GM18499 (cell line): ENCODE measurements around the gene NRSN1.

Experiments used
- ATAC-seq: cut with Tn5 transposase; IDR thresholded peaks from one replicate; pipeline ENCODE4 v1.9.1; 2021; ENCODE audit warnings: moderate number of reproducible peaks; ENCODE audit not compliant: insufficient read depth, unreplicated experiment

NRSN1 gene, protein sequence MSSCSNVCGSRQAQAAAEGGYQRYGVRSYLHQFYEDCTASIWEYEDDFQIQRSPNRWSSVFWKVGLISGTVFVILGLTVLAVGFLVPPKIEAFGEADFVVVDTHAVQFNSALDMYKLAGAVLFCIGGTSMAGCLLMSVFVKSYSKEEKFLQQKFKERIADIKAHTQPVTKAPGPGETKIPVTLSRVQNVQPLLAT

DNA sequence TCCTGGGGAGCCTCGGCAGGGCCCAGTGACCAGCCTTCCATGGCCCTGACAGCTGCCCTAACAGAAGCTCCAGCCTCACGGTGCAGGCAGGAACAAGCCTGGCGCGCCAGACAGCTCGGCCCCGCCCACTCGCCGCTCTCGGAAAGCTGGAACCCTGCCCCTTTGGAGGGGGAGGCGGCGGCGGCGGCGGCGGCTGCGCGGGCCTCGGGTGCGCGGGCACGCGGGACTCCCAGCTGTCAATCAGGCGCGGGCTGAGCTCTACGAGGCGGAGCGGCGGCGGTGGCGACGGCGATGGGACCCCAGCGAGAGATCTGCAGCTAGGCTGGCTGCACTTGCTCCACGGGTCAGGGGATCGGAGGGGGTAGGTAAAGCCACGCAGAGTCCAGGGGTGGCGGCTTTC is at the start of gene NRSN1:
Gene NRSN1 (plus strand): TSS at position 236 of the 400 bp plus-strand sequence. CDS start 8,113 bp downstream, outside the sequence.
- ATAC-seq, result no peak

DNA sequence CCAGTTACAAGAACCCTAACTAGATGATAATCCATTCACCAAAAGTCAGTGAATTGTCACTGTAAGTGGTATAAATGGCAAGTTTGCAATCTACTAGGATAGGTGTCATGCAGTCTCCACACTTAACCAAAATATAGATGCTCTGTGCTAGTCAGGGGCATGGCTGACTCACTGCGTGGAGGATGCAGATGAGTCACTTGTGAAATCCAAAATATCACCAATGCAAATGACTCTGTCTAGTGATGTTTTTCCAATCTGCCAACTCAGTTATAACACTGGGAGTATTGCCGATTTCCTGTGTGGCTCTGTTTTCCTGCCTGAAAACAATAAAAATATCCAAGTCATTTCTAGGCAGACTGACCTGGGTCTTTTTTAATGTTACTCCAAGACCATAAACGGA is 47.8 kb upstream of the NRSN1 start:
- ATAC-seq, result no peak

DNA sequence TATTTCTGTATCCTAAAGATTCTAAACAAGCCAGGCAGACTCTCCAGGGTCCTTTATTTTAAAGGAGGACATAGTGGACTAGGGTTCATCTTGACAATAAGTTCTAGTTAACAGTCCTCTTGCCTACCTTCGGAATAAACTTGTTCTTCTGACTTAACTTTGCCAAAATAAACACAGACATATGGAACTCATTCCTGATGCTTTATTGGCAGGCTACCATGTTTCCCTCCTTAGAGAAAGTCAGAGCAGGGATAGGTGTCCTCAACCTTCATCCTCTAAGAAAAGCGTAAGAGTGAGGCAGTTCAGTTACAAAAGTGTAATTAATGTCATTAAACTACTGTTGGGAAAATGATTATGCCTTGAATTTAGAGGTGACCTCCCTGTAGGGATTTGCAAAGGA is 46.9 kb upstream of the NRSN1 start:
- no peak for ATAC-seq

DNA sequence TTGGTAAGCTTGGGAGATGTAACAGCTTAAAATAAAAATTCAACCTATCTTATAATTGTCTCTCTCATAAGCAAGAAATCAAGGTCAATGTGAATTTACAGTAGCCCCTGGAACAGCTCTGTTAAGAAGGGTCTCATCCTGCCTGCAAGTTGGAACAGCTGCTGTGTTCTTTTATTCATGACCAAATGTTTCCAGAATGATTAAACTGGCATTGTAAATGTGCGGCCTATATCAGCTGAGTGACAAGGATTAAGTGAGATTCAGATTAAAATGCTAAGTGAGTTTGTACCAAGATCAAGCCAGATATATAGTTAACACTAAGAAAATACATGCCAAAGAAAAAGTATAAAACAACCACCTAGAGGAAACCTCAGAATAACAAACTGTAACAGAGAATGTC is 45.3 kb upstream of the NRSN1 start:
- ATAC-seq, result no peak

DNA sequence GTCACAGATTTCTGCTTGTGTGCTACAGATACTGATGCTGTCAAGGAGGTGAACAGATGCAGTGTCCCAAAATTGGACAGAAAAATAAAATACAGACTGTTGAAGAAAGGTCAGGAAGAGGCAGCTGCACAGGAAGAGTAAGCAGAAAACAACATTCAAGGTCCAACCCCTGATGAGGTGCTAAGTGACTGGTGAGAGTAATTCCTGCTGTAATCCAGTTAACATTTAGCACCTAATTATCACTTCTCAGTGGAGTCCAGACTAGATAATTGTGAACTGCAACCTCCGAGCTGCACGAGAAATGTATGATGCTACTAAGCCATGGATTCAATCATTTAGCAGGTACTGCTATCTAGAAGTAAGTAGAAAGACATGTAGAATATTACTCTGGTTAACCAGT is 36.3 kb upstream of the NRSN1 start:
- ATAC-seq, result no peak

DNA sequence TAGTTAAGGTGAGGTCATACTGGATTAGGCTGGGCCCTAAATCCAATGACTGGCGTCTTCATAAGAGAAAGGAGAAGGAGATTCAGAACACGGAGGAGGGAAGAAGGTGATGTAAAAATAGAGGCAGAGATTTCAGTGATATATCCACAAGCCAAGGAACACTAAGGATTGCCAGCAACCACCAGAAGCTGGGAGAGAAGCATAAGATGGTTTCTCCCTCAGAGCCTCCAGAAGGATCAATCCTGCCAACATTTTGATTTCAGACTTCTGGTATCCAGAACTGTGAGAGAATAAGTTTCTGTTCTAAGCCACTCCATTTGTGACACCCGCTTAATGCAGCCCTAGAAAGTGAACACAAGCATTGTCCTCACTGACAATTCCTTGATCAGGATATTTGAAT is 33.6 kb upstream of the NRSN1 start:
- ATAC-seq, result no peak

DNA sequence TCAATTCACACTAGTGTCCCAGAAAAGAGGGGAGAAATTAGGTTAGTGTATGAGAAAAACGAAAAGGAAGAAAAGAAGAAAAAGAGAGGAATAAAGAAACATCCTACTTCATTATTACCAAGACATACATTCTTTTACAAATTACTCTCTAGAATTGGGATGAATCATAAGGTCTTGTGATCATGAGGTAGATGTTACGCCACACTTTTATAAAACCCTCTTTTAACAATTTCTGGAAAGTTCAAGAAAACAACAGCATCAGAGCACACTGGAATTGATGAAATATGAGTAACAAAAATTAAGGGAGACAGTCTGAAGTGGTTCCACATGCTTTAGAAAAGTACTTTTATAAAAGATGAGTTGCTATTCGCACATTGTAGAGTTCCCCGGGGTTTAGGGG is 32.6 kb upstream of the NRSN1 start:
- no peak for ATAC-seq

DNA sequence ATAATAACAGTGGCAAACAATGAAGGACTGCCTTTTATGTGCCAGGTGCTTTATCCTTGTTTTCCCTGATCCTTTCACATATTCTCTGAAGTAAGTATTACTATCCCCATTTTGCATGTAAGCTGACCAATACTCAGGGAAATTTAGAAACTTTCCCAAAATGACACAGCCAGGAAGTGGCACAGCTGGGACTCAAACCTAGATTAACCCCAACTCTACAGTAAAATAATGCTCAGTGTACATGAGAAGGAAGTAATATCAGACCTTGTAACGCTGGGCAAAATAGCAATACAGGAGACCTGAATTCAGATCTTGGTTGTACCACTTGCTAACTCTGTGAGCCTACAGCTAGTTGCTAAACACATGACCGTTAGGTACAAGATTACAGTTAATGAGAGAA is 26.8 kb upstream of the NRSN1 start:
- ATAC-seq, result no peak

DNA sequence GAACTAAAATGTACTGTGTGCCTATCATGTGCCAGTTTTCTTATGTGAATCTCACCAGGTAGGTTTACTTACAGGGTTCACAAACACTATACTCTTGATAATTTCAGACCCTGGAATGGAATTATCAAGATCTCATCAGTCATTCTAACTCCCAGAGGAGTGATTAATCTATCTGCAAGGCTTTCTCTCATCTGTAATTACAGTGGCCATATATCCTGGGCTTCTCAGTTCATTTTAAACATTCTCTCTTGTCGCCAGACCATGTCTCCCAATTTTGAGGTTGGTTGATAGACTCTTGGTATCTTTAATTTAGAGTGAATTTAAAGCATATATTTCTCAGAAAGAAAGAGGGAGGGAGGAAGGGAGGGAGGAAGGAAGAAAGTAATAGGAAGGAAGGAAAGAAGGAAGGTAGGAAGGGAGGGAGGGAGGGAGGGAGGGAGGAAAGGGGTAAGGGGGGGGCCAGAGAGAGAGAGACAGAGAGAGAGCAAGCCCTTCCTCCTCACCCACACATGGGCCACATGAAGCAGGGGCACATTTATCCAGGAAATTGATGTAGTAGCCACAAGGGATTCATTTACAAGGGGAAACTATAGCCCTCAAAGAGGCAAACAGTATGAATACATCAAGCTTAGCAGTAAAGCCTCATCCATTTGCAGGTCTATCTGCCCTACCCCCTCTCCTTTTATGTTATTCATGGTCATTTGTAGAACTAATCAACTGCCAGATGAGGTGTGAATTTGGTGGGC is 25.8 kb upstream of the NRSN1 start:
- no peak for ATAC-seq

DNA sequence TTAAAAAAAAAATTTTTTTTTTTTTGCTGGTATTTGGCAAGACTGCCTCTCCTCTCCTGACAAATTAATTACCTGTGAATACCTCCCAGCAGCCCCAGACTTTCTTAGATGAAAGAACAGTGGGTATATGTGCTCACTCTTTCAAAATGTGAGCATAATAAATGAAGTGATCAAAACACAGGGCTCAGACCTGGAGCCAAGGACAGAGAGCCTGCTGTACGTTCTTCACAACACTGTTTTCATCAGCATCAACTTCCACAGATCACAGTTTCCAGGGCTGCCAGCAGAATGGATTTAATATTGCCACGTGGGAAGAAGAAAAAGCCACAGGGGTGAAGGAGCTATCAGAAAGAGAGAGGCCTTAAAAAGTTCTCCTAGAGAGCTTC is 25.3 kb upstream of the NRSN1 start:
- ATAC-seq, result no peak

DNA sequence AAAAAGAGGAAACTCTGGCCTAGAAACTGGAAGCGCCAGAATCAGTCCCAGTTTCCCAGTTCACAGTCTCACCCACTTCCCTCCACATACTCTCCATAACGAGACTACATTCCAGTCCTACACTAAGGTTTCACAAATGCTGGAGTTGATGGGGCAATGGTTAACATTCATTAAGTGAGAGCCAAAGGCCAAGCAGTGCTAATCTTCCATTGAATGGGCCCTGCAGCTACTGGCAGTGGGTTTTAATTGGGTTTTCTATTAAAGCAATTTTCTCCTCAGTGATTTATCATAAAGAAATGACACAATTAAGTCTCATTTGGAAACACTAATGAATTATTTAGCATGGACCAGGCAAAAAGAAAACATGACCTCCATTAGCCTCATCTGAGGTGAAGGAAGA is 20.8 kb upstream of the NRSN1 start:
- ATAC-seq, result no peak

DNA sequence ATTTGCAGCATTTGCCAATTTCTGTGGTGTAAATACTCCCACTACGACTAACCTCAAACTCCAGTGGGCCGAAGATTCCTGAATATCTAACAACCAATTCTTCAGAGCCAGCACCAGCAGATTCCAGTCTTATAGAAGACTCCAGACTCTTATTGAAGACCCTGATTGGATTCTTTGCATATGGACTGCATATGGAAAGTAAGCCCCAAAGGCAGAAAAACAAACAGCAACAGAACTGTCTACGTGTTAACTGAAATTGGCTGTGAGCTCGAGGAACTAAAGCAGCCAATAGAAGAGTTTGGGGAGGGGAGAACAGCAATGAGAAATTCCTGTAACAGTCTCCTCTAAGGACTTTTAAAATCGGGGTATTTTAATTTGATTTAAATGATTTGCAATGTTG is 19.7 kb upstream of the NRSN1 start:
- ATAC-seq, result no peak

DNA sequence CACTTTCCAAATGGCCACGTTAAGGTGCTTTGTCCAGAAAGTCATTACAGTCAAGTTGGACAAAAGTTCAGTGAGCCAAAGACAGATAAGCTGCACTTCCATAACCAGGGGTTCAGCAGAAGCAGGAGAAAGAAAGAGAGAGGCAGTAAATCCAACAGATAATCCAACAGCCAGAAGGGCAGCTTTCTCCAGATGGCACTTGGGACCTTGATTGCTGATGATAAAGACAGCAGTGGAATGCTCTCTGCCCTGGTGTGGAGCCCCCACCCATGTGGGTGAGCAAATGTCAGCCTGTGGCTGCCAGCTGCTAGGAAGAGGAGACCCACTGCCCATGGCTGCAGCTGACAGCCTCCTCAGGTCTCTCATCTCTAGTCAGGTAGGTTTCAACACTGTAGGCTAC is 18.7 kb upstream of the NRSN1 start:
- ATAC-seq, result no peak

DNA sequence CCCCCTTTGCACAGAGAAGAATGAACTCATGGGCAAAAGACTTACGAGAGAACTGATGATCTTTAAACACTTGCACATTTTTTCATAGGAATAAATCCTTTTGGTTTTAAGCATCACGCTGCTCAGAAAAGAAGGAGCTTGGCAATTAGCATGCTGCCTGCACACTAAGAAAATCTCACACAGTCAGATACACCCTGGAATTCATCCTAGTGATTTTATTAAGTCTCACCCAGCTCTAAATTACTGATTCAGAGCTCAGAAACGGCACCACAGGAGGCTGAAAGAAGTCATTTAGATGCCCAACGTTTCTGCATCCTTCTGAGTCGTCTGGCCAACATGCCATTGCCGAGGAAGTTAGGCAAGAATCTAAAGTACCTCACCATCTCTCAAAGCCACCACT is 18.0 kb upstream of the NRSN1 start:
- ATAC-seq, result no peak

DNA sequence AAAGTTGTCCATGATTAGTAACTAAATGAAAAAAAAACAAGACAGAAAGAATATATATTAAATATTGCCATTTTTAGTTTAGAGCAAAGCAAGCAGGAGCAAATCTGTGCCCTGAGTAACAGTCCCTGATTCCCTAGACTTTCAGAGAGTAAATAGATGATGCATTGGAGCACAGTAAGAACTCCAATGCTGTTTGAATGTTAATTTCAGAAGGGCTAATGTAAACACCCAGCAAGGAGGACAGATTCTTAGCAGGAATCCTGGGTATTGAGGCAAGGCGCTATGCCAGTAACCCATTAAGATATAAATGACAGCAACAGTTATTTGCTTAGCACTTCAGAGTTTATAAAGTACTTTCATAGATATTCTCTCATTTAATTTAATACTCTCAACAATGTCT is 15.6 kb upstream of the NRSN1 start:
- no peak for ATAC-seq

DNA sequence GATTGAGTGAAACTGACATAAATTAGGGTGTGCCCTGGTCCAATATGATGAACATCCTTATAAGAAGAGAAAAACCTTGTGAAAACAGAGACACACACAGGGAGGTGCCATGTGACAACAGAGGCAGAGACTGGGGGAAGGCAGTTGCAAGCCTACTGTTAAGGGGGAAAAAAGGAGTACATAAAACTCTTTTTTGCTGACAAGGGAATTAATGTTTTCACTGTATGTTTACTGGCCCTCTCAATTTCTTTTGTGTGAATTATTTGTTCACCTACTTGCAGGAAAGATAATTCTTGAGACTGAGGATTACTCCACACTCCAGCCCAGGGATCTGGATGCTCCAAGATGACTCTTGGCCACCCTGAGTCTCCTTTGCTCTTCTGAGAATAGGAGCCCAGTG is 12.1 kb upstream of the NRSN1 start:
- no peak for ATAC-seq

DNA sequence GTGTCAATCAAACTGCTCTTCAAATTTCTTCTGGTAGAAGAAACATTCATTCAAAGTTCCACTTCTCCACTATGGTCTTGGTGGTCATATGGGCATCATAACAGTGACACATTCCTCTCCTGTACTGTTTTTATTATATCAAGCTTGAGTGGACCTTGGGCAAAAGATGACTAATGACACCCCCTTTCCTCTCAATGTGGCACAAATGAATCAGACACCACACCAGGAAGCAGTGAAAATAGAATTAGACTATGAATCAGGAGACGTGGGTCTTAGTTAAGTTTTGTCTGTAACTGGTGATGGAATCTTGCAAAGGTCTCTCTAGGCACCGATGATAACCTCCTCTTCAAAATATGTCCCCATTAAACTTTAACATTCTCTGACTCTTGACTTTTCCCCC is 9.0 kb upstream of the NRSN1 start:
- ATAC-seq, result no peak

DNA sequence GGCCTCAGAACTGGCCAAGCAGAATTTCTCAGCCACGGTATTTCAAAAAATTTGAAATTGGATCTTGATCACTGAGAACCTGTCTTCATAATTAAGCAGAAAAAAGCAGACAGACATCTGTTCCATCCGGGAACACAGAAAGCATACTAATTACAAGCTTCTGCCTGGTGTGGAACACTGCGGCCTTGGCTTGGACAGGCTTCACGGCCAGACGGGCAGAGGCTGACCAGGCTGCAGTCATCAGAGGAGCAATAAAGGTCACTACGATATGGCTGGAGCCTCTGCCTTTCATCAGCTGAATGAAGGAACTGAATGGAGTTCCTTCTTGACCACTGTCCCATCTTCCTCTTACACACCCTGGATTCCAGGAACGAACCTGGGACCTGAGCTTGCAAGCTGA is 3.9 kb upstream of the NRSN1 start:
- no peak for ATAC-seq

DNA sequence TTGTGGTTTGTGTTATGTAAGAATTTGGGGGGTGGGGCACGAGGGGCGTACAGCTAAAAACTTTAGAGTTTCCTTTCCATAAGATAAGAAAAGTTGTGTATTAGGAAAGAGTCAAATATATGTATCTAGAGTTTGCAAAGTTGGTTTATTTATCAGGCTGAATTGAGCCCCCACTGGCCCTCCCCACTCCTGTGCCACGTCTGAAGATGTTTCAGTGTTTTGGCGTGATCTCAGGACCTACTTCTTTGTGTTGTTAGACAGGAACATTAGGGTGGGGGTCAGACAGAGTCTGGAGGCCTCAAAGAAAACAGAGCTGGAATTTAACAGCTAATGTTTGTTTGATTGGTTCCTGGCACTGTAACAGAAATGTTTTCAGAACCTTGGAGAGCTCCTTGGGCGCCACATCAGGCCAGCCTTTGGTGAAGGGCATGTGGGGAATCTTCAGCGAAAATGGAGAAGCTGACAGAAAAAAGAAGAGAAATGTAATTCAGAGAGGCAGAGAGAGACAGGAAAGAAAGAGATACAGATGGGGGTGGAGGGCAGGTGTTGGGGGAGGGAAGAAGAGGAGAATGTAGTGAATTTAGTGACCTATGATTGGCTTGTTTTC is 674 bp downstream of the NRSN1 start:
- ATAC-seq, result peak; percentile 57

DNA sequence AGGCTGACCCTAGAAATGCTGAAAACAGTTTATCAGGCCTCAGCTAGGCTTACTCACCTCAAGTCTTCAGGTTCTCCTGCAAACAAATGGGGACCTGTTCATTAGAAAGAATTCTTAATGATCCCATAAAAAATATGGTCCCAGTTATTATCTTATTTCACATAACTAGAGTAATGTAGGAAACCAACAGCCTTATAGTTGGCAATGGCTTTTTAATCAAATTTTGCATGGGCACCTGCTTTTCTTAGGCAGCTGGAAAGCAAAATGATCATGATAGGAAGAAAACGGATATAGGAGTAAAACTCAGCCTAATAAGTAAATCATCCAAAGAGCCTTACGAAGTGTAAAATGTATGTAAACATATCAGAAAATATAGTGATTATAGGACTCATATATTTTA is 1.3 kb downstream of the NRSN1 start:
- ATAC-seq, result no peak

DNA sequence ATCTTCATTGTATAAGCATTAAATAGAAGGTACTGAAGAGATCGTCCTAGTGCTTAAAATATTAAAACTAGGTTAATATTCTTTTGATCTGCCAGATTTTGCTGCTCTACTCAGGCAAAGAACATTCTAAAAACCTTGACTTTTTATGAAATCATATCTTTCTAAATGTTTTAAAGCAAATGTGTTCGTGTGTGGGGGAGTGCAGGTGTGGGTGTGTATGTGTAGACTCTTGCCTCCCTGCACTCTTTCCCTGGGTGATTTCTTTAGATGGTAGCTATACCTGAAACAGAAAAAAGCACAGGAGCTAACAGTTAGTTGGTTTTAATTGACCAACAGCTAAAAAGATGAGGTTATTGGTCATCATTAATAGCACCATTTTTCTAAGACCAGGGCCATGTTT is 5.7 kb downstream of the NRSN1 start:
- ATAC-seq, result no peak

DNA sequence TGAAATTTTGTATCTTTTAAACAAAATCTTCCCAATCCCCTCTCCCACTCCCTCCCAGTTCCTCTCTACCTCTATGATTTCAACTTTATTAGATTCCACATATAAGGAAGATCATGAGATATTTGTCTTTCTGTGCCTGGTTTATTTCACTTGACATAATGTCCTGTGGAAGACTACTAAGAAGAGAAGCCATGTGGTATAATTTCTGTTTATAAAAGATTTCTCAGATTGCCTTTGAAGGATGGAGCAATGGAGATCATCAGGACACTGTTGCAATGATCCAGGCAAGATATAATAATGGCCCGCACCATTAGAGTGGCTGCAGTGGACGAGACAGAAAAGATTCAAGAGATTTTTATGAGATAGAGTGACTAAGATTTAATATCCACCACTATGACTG is 13.1 kb downstream of the NRSN1 start:
- no peak for ATAC-seq
